GM18951 (cell line): ENCODE data around the gene MYCBP2.
"Not testable (repeated sequence)": the region's sequence is repeated elsewhere in the genome, so short reads cannot be mapped to it uniquely, and the experiment has no call there.

Experiments
- POLR2A ChIP-seq: IDR thresholded peaks from 4 replicates; pipeline ENCODE4 v1.6.1; 2011; ENCODE audit warnings: mild to moderate bottlenecking; ENCODE audit not compliant: insufficient read length, insufficient read depth; ENCODE audit errors: extremely low read depth
- in situ Hi-C: fragments of 300-500 bp; cut with MboI; formaldehyde crosslinking; loops from one replicate; pipeline ENCODE4 v1.12.0; 2022; ENCODE audit warnings: low sequenced_read_pairs, mixed read lengths, inconsistent platforms; ENCODE audit not compliant: unreplicated experiment

The MYCBP2 gene

GRCh38 chr13:77009011-77009410 is 317.9 kb downstream of the MYCBP2 start:
- no peak for TF ChIP-seq POLR2A
- in situ Hi-C loops: no loop called here

- in situ Hi-C loops: not testable (repeated sequence)
These were observed 318.6 kb downstream of the MYCBP2 start for GRCh38 chr13:77008337-77008736.

DNA sequence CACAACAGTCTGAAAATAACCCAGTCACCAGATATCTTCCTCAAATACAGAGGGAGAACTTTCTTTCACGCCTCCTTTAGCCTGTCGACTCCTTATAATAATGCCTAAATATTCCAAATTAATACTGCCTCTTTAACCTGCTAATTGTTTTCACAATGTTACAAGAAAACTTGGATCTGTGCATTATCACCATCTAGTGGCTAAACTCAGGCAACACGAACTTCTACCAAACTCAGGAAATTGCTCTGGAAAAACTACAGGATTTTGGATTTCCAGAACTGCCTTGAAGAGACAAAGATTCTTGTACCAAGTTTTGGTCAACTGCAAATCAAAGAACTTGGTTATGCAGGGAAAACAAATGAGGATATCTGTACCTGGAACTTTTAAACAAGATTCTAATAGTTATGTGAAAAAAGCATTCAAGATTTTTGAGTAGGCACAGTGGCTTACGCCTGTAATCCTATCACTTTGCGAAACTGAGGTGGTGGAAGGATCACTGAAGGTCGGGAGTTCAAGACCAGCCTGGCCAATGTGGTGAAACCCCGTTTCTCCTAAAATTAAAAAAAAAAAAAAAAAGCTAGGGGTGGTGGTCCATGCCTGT is 324.2 kb downstream of the MYCBP2 start:
- in situ Hi-C loops: no loop called here
- TF ChIP-seq POLR2A: no peak

- no peak for TF ChIP-seq POLR2A
These were observed 324.8 kb downstream of the MYCBP2 start for GRCh38 chr13:77001963-77002587.

DNA sequence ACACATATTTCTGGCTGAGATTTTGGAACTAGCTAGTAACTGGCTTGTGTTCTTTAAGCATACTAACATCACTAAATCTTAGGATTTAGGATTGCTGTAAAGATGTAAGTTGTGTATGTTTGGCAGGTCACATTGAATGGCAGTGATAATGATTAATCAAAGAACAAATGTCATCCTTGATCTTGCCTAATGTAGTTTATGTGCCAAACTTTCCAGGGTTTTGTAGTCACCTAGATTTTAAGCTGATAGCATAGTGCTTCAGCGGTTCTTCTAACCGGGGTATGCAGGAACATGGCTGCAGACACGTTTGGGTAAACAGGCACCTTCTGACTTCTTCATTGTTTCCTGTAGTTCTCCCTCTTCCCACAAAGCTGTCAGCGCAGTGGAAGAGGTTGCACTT is 325.4 kb downstream of the MYCBP2 start:
- in situ Hi-C loops: no loop called here
- no peak for TF ChIP-seq POLR2A

More at GRCh38 chr13:77001963-77002587, 324.8 kb downstream of the MYCBP2 start:
- in situ Hi-C loops: no loop called here

DNA sequence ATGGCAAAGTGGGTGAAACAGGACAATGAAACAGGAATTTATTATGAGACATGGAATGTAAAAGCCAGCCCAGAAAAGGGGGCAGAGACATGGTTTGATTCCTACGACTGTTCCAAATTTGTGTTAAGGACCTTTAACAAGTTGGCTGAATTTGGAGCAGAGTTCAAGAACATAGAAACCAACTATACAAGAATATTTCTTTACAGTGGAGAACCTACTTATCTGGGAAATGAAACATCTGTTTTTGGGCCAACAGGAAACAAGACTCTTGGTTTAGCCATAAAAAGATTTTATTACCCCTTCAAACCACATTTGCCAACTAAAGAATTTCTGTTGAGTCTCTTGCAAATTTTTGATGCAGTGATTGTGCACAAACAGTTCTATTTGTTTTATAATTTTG is 326.4 kb downstream of the MYCBP2 start:
- in situ Hi-C loops: no loop called here
- no peak for TF ChIP-seq POLR2A
